ENCODE measurements around the gene TBL1X. TPM values are rescaled to one million over a fixed set of nuclear protein-coding genes. Genes with fewer than 3 reads are reported as not detected.

TBL1X gene
- total and polyA plus RNA-seq, 10 of the 15 experiments (the other 5 are each of a cell fraction or from before 2014, with no cell fraction given) = 4.4 to 26.3 (median 10.6) TPM

DNA sequence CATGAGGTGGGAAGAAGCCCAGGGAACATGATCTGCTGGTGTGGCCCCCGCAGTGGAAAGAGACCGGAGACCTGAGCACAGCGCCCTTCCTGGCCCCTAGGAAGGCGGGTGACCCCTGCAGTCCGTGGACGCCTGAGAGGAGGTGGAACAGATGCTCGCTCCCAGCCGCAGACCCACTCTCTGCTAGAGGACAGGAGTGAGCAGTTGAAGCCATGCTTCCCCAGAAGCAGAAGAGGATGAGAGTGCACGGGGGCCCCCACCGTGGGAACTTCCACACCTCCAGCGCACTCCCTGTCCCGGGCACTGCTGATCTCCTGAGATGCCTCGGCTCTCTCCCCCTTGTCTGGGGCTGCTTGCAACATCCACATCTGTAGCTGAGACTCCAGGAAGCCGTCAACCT is 238.5 kb downstream of the TBL1X start (continued):
- TF ChIP-seq PML (IDR thresholded peaks at IDR 0.05; ENCODE audit: low read length) (no peak), TBL1XR1 (IDR thresholded peaks at IDR 0.05; ENCODE audit: low read depth, low read length) (no peak), ZNF207 (IDR thresholded peaks at IDR 0.05; ENCODE audit: borderline replicate concordance) (no peak), ETV6 (conservative IDR thresholded peaks at IDR 0.05 in 1 of 2, IDR thresholded peaks at IDR 0.05 in 1 of 2; ENCODE audit: borderline replicate concordance in 1 of 2, low read depth in 1 of 2) (no peak), NFYA (IDR thresholded peaks at IDR 0.05; ENCODE audit: borderline replicate concordance, low read depth, low read length) (no peak), BHLHE40 (IDR thresholded peaks at IDR 0.05; ENCODE audit: borderline replicate concordance in 1 of 2, low read depth in 2 of 2, low read length in 1 of 2) (no peak)

- ChIA-PET POLR2A (no interaction called here), RAD21 (ENCODE audit: unreplicated experiment) (no interaction called here), SMC1A (ENCODE audit: uncharacterized antibody, unreplicated experiment) (interaction anchor here (0.6 kb wide), 1 partner anchor 532 kb away, joined by 3 read pairs; no protein-coding TSS in a partner anchor), CTCF (no interaction called here)
- Histone ChIP-seq H2AFZ (ENCODE audit: control insufficient read depth, low read depth, low read length) (no peak overlapping the region), H3K27ac (ENCODE audit: control insufficient read depth, insufficient read depth) (no peak overlapping the region), H4K20me1 (ENCODE audit: control insufficient read depth, insufficient read depth) (no peaks in the 10 kb centered on the region), H3K4me2 (ENCODE audit: control insufficient read depth, insufficient read depth) (no peak overlapping the region), H3K27me3 (replicated peaks in 1 of 2; ENCODE audit: control insufficient read depth in 2 of 2, insufficient read depth in 2 of 2, low read length in 1 of 2) (no peaks in the 10 kb centered on the region), H3K9me3 (replicated peaks; ENCODE audit: control insufficient read depth, insufficient read depth, low read length) (no peaks in the 10 kb centered on the region; the same call in 2 of the 3 replicates), H3K79me2 (ENCODE audit: control insufficient read depth, insufficient read depth, low read length) (no peaks in the 10 kb centered on the region), H3K4me1 (ENCODE audit: control insufficient read depth, insufficient read depth, low read length) (no peaks in the 10 kb centered on the region), H3K4me3 (no peak overlapping the region), H3K9ac (ENCODE audit: control insufficient read depth, insufficient read depth, low read length) (no peak overlapping the region), H3K36me3 (ENCODE audit: control insufficient read depth in 2 of 2, insufficient read depth in 2 of 2, low read length in 1 of 2) (no peaks in the 10 kb centered on the region)
- no peak for DNase-seq (ENCODE audit: low read depth, low spot score)
- in situ Hi-C loops (cut with MboI) = loop anchor here (5.0 to 25.0 kb wide), 4 partner anchors 350 to 1718 kb away; no protein-coding TSS in a partner anchor
- TF ChIP-seq SREBF2 (IDR thresholded peaks at IDR 0.05; ENCODE audit: low read length) (no peak), HDAC2 (IDR thresholded peaks at IDR 0.05) (no peak), ZZZ3 (IDR thresholded peaks at IDR 0.05; ENCODE audit: control insufficient read depth, insufficient read length, low read depth) (no peak), MTA2 (IDR thresholded peaks at IDR 0.05; ENCODE audit: low read depth) (no peak), KDM1A (IDR thresholded peaks at IDR 0.05; ENCODE audit: borderline replicate concordance) (no peak), SMARCA5 (IDR thresholded peaks at IDR 0.05) (no peak), CBX5 (IDR thresholded peaks at IDR 0.05; ENCODE audit: low read depth) (no peak), RELB (IDR thresholded peaks at IDR 0.05; ENCODE audit: low read depth) (no peak), CTCF (IDR thresholded peaks at IDR 0.05 in 2 of 3, conservative IDR thresholded peaks at IDR 0.05 in 1 of 3; ENCODE audit: control insufficient read depth in 2 of 3, extremely low read depth in 1 of 3, insufficient read depth in 1 of 3, low read depth in 3 of 3, low read length in 3 of 3) (no peak), ZNF207 (IDR thresholded peaks at IDR 0.05; ENCODE audit: borderline replicate concordance) (no peak)
- TF ChIP-seq, protein P1, sequence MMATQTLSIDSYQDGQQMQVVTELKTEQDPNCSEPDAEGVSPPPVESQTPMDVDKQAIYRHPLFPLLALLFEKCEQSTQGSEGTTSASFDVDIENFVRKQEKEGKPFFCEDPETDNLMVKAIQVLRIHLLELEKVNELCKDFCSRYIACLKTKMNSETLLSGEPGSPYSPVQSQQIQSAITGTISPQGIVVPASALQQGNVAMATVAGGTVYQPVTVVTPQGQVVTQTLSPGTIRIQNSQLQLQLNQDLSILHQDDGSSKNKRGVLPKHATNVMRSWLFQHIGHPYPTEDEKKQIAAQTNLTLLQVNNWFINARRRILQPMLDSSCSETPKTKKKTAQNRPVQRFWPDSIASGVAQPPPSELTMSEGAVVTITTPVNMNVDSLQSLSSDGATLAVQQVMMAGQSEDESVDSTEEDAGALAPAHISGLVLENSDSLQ (IDR thresholded peaks at IDR 0.05) = no peak
- TF ChIP-seq, protein P2, sequence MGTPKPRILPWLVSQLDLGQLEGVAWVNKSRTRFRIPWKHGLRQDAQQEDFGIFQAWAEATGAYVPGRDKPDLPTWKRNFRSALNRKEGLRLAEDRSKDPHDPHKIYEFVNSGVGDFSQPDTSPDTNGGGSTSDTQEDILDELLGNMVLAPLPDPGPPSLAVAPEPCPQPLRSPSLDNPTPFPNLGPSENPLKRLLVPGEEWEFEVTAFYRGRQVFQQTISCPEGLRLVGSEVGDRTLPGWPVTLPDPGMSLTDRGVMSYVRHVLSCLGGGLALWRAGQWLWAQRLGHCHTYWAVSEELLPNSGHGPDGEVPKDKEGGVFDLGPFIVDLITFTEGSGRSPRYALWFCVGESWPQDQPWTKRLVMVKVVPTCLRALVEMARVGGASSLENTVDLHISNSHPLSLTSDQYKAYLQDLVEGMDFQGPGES (IDR thresholded peaks at IDR 0.05) = no peak
- no peak for FAIRE-seq
- no peak for ATAC-seq
- no TSS peak for BruUV-seq (replicated peaks)
- 53% methylated on average over 6 of the region's 6 CpGs for WGBS (ENCODE audit: insufficient coverage, insufficient replicate concordance, low lambda C conversion rate, missing lambda C conversion rate)
- intact Hi-C loops (cut with micrococcal nuclease; ENCODE audit: unreplicated experiment) = loop anchor here (5.0 kb wide), 1 partner anchor 353 kb away; no protein-coding TSS in a partner anchor
Observed at GRCh38 chrX:9704876-9705465, 240.1 kb downstream of the TBL1X start.

All from GM12878 (cell line).